GM21825 (cell line): Measurements from ENCODE around the gene NGEF.

ENCODE experiments used
- ATAC-seq: cut with Tn5 transposase; IDR thresholded peaks from one replicate; pipeline ENCODE4 v1.9.1; 2021; ENCODE audit warnings: mild to moderate bottlenecking, moderate library complexity; ENCODE audit not compliant: unreplicated experiment

The NGEF gene

GRCh38 chr2:233044974-233045605 lies 32.0 kb upstream of the NGEF start:
- ATAC-seq, result no peak

- no peak for ATAC-seq
Measured at GRCh38 chr2:233042549-233042948, 29.5 kb upstream of the NGEF start.

- ATAC-seq, result no peak
Measured at GRCh38 chr2:233041722-233042323, 28.8 kb upstream of the NGEF start.

- ATAC-seq, result no peak
Measured at GRCh38 chr2:233040571-233040970, 27.5 kb upstream of the NGEF start.

- no peak for ATAC-seq
Measured at GRCh38 chr2:233039846-233040530, 26.9 kb upstream of the NGEF start.

GRCh38 chr2:233039212-233039845 lies 26.3 kb upstream of the NGEF start:
- ATAC-seq, result no peak

GRCh38 chr2:233037078-233037477 lies 24.0 kb upstream of the NGEF start:
- ATAC-seq, result no peak

GRCh38 chr2:233036162-233036838 lies 23.2 kb upstream of the NGEF start:
- ATAC-seq, result no peak

GRCh38 chr2:233035426-233036161 lies 22.5 kb upstream of the NGEF start:
- ATAC-seq, result no peak

- ATAC-seq, result no peak
Measured at GRCh38 chr2:233034091-233034882, 21.2 kb upstream of the NGEF start.

- no peak for ATAC-seq
Measured at GRCh38 chr2:233033672-233034071, 20.6 kb upstream of the NGEF start.

GRCh38 chr2:233032551-233033320 lies 19.7 kb upstream of the NGEF start, which contains the start of gene NEU2:
NEU2 (plus strand) TSS chr2:233032672; CDS start chr2:233032672, 0 bp downstream.
- no peak for ATAC-seq

- no peak for ATAC-seq
Measured at GRCh38 chr2:233031556-233032500, 18.8 kb upstream of the NGEF start.

GRCh38 chr2:233029321-233029720 lies 16.3 kb upstream of the NGEF start:
- no peak for ATAC-seq

GRCh38 chr2:233026198-233026813 lies 13.2 kb upstream of the NGEF start:
- no peak for ATAC-seq

GRCh38 chr2:233025706-233026105 lies 12.7 kb upstream of the NGEF start:
- ATAC-seq, result no peak

GRCh38 chr2:233023761-233024410 lies 10.8 kb upstream of the NGEF start:
- no peak for ATAC-seq
